HL-60/S4 treated with phorbol 12-myristate 13-acetate at 8.2 ng/mL for 4 days and 3 days (cell line): ENCODE results near the gene SPEF1.

Source experiments
- in situ Hi-C: fragments of 300-500 bp; cut with MboI; formaldehyde crosslinking; loops from 2 replicates; pipeline ENCODE4 v1.15.0; 2022; ENCODE audit warnings: low sequenced_read_pairs

The SPEF1 gene

GRCh38 chr20:3751305-3751674 is 30.0 kb downstream of the SPEF1 start:
- in situ Hi-C loops: no loop called here

DNA sequence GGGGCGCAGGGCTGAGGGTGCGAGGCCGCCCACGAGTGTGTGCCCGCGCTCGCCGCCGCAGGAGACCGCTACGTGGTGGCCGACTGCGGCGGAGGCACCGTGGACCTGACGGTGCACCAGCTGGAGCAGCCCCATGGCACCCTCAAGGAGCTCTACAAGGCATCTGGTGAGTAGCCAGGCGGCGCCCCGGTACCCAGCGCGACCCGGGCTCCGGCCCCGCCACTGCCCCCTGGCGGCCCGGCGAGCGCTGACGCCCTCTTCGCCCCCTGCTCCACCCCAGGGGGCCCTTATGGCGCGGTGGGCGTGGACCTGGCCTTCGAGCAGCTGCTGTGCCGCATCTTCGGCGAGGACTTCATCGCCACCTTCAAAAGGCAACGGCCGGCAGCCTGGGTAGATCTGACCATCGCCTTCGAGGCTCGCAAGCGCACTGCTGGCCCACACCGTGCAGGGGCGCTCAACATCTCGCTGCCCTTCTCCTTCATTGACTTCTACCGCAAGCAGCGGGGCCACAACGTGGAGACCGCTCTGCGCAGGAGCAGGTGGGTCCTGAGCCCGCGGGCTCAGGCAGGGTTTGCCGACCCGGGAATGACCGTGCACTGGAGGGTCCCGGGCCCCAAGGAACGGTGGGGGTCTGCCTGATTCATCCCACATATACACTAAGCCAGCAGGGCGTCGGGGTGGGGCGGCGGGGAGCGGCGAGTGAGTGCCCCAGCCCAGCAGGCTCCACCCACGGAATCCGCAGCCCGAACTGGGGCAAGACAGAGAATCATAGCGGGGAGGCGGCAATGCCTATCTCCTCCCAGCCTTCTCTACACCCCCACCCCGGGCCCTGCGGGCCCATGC is 31.3 kb downstream of the SPEF1 start:
- in situ Hi-C loops: no loop called here

DNA sequence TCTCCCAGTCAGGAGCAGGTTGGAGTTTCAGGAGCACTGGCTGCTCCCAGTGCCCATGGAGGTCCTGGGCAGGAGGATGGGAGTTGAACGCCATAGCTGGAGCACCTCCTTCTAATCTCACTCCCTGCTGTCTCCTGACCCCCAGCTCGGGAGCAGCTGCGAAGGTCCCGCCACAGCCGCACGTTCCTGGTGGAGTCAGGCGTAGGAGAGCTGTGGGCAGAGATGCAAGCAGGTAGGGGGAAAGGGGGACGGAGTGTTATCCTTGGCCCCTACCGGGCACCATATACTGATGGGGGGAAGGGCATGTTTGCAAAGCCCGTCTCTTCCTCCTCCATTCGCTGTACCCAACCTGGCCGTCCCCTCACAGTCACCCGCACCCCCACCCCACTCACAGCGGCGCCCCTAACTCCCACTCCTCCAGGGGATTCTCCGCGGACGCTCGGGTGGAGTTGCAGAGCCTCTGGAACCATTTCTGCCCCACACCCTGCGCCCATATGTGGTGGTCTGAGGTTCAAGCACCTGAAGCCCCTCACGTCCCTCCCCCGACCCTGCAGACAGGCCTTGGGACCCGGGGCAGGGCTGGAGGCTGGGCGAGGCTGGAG is 32.1 kb downstream of the SPEF1 start:
- in situ Hi-C loops: no loop called here

DNA sequence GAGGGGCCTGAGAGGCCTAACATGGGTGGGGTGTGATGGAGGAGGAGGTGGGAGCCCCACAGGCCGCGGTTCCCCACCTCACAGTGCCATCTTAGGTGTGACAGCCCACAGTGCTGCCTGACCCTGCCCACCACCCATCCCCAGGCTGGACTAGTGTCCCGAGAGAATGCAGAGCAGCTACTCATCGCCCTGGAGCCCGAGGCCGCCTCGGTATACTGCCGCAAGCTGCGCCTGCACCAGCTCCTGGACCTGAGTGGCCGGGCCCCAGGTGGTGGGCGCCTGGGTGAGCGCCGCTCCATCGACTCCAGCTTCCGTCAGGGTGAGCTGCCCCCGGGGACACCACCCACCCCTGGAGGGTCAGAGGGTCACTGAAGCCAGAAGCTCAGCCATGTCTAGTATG is 33.2 kb downstream of the SPEF1 start:
- in situ Hi-C loops: no loop called here

DNA sequence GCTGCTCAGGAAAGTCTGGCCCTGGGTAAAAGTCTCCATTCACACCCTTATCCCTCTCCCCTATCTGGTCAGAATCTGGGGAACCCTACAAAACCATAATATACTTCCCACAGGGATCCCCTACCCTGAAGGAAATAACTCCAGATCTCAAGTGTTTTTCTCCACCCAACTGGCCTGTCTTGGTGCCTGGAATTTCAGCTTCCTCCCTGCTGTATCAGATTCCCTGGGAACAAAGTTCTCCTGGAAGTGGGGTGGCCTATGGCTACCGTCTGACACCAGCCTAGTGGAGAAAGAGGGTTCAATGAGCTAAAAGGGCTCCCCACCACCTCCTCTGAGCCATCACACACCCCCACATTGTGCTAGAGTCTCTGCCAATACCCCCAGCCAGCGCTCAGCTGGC is 33.8 kb downstream of the SPEF1 start:
- in situ Hi-C loops: no loop called here

- in situ Hi-C loops: no loop called here
Measured at GRCh38 chr20:3745686-3746173, 35.5 kb downstream of the SPEF1 start.

- in situ Hi-C loops: no loop called here
Measured at GRCh38 chr20:3744806-3745685, 36.2 kb downstream of the SPEF1 start.

DNA sequence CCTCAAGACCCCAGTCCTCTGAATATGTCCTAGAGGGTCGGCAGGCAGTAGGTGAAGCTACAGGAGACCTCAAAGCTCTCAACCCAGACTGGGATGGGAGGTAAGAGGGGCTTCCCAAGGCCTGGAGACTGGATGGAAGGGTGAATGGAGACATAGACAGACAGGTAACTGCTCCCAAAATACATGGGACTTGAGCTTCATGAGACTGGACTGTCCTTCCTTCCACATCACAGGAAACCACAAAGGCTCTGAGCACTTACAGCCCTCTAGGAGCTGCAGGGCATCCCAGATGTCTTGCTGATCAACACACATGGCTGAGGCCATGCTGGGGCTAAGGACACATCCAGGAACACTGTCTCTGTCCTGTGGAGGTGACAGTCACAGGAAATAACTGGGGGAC is 37.2 kb downstream of the SPEF1 start:
- in situ Hi-C loops: no loop called here

DNA sequence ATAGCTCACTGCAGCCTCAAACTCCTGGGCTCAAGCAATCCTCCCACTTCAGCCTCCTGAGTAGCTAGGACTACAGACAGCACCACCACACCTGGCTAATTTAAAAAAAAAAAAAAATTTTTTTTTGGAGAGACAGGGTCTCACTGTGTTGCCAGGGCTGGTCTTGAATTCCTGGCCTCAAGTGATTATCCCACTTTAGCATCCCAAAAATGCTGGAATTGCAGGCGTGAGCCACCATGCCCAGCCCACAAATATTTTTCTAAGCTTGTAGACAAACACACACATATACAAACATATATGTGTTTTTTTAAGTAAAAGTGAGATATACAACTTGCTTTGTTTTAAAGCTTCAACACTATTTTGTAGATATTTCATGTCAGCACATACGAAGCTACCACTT is 38.0 kb downstream of the SPEF1 start:
- in situ Hi-C loops: no loop called here

GRCh38 chr20:3741836-3742458 is 39.3 kb downstream of the SPEF1 start:
- in situ Hi-C loops: no loop called here

DNA sequence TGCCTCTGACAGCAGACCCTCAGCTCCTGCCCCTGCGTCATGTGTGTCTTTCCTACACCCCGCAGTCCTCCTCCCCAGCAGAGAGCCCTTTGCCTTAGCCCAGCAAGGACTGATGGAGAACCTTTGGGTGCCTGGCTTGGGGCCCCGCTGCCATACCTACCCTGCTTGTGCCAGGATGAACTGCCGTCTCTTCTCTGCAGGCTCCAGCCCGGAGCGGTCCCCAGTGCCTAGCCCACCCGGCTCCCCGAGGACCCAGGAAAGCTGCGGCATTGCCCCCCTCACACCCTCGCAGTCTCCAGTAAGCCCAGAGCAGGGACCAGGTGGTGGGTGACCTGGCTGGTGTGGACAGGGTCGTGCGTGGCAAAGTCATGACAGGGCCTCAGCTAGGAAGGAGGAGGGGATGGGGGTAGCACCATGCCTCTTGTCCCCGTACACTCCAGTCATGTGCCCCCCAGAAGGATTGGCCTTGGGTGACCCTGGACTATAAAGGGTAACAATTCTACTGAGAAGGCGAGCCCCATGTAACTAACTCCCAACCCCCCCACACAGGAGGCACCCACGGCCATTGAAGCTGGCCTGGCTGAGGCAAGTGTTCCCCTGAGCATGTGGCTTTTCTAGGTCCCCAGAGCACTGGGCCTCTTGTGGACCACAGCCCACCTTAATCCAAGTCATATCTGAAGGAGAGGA is 40.5 kb downstream of the SPEF1 start:
- in situ Hi-C loops: no loop called here

DNA sequence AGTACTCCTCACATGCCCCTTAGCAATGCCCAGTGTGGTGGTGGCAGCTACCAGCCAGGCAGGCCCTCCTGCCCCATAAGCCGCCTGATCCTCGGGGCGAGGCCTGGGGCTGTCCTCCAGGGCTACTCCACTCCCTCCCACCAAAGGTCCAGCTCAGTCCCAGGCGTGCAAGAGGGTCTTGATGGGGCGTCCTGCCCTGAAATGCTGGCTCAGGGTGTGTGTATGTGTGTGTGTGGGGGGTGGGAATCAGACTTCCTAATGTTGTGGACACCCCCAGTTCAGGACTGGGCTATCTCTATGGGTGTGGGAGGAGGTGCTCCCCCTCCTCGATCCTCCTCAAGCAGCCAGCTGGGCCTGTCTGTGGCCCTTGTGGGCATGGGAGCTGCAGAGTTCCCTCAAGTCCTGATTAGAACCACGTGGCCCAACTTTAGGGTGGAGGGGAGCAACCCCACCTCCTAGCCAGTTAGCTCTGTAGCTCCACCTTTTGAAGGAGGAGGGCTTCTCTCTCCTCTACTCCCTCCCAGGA is 41.3 kb downstream of the SPEF1 start:
- in situ Hi-C loops: no loop called here

GRCh38 chr20:3739054-3739925 is 42.0 kb downstream of the SPEF1 start:
- in situ Hi-C loops: no loop called here

DNA sequence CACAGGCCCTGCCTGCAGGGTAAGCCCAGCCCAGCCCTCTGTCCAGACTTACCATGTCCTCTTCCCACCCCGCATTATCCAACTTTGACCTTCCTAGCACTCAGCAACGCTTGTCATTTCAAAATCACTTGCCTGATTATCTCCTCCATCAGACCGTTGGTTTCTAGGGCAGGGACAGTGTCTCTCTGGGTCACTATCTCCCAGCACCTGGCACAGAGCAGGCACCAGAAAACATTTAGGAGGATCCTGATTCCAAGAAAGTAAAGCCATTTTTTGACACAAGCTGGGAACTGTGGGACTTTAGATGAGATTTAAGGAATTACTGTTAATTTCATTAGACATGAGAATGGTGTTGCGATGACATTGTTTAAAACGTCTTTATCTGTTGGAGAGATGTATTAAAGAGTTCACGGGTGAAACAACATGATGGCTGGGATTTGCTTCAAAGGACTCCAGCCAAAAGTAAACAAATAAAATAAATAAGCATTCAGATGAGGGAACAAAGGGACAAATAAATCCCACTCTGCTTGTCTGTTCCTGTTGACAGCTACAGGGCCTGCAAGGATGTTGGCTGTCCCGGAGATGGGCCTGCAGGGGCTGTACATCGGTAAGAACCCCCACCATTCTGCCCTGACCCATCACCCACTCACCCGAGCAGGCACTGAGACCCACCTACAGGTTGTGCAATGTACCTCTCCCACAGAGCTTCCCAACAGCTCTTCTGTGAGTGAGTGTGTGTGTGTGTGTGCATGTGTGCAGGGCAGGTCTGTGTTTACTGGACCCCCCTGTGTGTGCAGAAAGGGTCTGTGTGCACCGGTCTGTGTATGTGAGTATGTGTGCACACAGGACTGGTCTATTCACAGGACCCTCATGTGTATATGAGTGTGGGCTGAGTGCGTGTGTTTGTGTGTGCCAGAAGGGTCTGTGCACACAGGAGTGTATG is 42.9 kb downstream of the SPEF1 start:
- in situ Hi-C loops: no loop called here

DNA sequence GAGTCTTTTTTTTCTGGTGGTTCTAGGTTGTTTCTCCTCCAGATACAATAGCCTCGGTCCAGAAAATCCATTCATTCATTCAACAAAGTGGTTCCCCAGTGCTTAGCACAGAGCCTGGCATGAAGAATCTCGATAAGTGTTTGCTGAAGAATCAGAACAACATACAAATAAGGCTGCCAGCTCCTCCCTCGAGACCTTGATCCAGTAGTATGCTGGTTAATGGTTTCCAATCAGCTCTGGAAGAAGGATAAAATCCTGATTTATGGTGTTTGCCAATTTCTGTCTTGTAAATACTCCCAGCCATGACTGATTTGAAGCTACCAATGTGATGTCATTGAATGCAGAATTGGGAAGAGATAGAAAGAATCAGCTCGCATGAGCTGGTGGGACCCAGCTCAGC is 45.5 kb downstream of the SPEF1 start:
- in situ Hi-C loops: no loop called here

DNA sequence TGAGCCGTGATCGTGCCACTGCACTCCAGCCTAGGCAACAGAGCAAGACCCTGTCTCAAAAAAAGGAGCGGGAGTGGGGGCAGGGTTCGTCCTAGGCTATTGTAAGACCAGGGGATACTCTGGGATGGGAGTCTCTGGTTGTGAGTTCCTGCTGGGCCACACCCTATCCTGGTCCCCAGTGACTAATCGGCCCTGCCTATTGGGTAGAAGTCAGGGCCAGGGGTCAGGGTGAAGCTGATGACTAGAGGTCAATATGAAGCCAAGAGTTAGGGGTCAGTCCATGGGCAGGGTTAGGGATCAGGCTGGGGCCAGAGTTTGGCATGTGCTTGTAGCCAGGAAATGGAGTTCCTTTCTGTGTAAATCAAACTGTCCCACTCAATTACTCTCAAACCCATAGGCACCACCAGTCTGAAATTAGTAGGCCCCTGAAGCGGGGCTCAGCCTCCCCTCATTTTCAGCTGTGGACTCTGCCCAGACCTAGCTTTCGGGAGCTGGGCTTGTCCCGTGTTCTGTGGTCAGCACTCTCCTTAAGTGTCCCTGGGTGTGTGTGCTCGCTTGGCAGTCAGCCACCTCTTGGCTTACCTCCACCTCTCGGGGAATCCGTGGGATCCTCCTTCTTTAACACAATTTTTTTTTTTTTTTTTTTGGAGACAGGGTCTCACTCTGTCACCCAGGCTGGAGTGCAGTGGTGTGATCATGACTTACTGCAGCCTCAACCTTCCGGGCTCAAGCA is 47.0 kb downstream of the SPEF1 start:
- in situ Hi-C loops: no loop called here
